Activated CD4-positive, alpha-beta T cell treated with anti-CD3 and anti-CD28 coated beads, Interleukin-2, amount 50 U/mL, for 1 hour (primary cell): ENCODE results near the gene IKZF5.
A peak's percentile ranks its signal among the peaks of the same experiment; 100 is the strongest.

Experiments
- DNase-seq: peaks from one replicate; pipeline ENCODE4 v3.0.0-alpha.2; 2020

The IKZF5 gene

DNA sequence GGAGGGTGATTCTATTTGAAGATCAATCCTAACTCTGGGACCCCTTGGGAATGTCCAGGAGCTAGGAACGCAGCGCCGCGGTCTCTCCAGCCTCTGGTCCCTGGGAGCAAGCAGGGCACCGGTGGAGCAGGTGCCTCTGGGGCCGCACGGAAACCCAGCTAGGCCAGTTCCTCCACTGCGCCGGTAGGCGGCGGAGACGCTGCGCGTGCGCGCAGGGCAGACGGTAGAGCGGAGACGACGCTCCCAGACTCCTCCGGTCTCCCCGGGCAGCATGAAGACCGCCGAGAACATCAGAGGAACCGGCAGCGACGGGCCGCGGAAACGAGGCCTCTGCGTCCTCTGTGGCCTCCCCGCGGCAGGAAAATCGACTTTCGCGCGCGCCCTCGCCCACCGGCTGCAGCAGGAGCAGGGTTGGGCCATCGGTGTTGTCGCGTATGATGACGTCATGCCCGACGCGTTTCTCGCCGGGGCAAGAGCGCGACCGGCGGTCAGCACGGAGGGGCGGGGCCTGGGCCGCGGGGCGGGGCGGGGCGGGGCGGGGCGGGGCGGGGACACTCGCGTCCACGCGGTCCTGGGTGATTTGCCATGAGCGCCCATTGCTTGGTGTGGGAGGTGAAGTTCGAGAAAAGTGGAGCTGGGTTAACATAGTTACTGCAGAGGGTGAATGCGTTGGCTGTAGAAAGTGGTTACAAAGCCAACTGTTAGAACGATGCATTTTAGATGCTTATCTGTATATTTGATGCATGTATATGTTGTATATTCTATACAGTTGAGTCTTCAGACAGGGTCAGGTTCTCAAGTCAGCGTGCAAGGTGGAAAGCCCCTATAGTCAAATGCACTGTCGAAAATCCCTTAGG is 28.2 kb downstream of the IKZF5 start, which contains the start of gene PSTK:
TSS of gene PSTK (plus strand) at position 193 of the 857 bp plus-strand sequence. CDS start at position 272, 79 bp downstream.
- DNase-seq: peak; percentile 83

DNA sequence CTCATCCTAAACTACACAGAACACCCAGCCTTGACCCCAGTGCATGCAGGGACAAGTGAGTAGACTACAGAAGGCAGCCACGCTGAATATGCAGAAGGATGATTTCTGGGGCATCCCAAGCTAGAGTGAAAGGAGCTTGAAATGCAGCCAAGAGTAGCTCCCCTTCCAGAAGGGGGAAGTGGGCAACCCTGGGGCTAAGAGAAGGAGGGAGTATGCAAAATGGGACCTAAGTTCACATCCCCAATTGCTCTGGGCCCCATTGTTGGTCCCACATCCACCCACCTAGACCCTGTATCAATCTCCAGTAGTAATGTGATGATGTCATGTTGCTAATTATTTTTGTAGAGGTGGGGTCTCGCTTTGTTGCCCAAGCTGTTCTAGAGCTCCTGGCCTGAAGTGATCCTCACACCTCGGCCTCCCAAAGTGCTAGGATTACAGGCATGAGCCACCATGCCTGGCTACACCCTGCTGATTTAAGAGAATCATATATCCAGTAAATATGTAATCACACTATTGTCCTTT is 34.0 kb downstream of the IKZF5 start:
- DNase-seq: no peak

DNA sequence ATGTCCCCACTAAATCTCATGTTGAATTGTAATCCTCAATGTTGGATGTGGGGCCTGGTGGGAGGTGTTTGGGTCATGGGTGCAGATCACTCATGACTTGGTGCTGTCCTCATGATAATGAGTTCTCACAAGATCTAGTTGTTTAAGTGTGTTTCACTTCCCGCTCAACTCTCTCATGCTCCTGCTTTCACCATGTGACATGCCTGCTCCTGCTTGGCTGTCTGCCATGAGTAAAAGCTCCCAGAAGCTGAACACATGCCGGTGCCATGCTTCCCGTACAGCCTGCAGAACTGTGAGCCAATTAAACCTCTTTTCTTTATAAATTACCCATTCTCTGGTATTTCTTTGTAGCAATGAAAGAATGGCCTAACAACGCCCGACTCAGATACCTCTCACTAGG is 34.6 kb downstream of the IKZF5 start:
- DNase-seq: no peak

GRCh38 chr10:122968698-122969097 is 39.9 kb downstream of the IKZF5 start:
- no peak for DNase-seq

GRCh38 chr10:122966879-122967278 is 41.7 kb downstream of the IKZF5 start:
- DNase-seq: no peak

DNA sequence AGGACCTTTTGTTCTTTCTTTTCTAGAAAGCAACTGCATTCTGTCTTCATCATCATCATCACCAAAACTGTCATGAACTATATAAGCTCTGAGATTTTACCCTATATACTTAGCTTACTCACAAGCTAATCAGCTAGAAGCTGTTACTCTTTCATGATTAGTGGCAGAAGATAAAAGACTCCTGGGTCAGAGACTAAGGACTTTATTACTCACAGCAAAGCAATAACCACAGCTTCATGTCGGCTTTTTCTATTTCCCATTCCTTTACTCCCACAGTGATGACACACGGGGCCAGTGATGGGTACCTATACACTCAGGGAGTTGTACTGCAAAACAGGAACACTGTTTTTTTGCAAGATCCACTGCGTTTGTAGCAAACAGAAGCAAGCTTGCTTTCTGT is 46.2 kb downstream of the IKZF5 start:
- no peak for DNase-seq

- no peak for DNase-seq
Observed at GRCh38 chr10:122957474-122957873, 51.1 kb downstream of the IKZF5 start.

- DNase-seq: no peak
Observed at GRCh38 chr10:122955892-122956291, 52.7 kb downstream of the IKZF5 start.

DNA sequence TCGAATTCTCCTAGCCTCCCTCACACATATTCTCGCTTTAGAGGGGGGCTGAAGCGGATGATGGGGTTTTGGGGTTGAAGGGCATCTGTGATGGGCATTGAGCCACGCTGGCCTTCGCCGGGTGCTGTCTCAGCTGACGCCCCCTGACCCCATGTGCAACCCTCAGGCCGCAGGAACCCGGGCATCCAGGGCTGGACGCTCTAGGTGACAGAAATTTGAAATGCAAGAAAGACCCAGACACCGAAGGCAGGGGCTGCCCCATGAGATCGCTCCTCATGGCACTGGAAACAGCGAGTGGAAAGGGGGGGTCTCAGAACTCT is 53.9 kb downstream of the IKZF5 start:
- DNase-seq: peak; percentile 1

- DNase-seq: peak; percentile 97
Observed at GRCh38 chr10:122953902-122954730, 54.5 kb downstream of the IKZF5 start, which contains the start of gene C10orf88. C10orf88 (minus strand) TSS chr10:122954227; CDS start chr10:122954178, 49 bp downstream.

GRCh38 chr10:122949296-122949695 is 59.3 kb downstream of the IKZF5 start:
- DNase-seq: no peak
